Astrocyte (in vitro differentiated cells and primary cell): Measurements from ENCODE around the gene SPAG9. TPM values are rescaled to one million over a fixed set of nuclear protein-coding genes. Genes with fewer than 3 reads are reported as not detected.

Source experiments
- DNase-seq: peaks from one replicate; pipeline ENCODE4 v3.0.0-alpha.2; 2010; ENCODE audit warnings: low read depth
- FAIRE-seq: peaks from 2 replicates; lab custom pipeline; 2011; peaks lifted over from hg19 to GRCh38; lab: Jason Lieb, UNC
- H2AFZ ChIP-seq: 2 replicates; pipeline ENCODE4 v1.6.0; 2012; ENCODE audit warnings: low read depth, low read length, inconsistent platforms
- H3K27ac ChIP-seq: 2 replicates; pipeline ENCODE4 v1.5.1; 2011; ENCODE audit warnings: low read depth, low read length, inconsistent platforms
- H3K27me3 ChIP-seq: 2 replicates; pipeline ENCODE4 v1.6.0; 2011; ENCODE audit warnings: low read length, inconsistent platforms; ENCODE audit not compliant: insufficient read depth
- H3K36me3 ChIP-seq: 2 replicates; pipeline ENCODE4 v1.5.1; 2011; ENCODE audit warnings: low read length, inconsistent platforms; ENCODE audit not compliant: insufficient read depth
- H3K4me1 ChIP-seq: 2 replicates; pipeline ENCODE4 v1.5.1; 2011; ENCODE audit warnings: low read length, inconsistent platforms; ENCODE audit not compliant: insufficient read depth
- H3K4me2 ChIP-seq: 2 replicates; pipeline ENCODE4 v1.6.0; 2012; ENCODE audit warnings: low read length, inconsistent platforms
- H3K4me3 ChIP-seq: 2 replicates; pipeline ENCODE4 v1.5.1; 2011; ENCODE audit warnings: low read depth, mild to moderate bottlenecking, low read length, inconsistent platforms; ENCODE audit not compliant: insufficient read depth
- H3K79me2 ChIP-seq: 2 replicates; pipeline ENCODE4 v1.6.0; 2012; ENCODE audit warnings: mild to moderate bottlenecking, low read length, inconsistent platforms; ENCODE audit not compliant: insufficient read depth
- H3K9ac ChIP-seq: 2 replicates; pipeline ENCODE4 v1.6.0; 2012; ENCODE audit warnings: mild to moderate bottlenecking, low read length, inconsistent platforms
- H3K9me3 ChIP-seq: 2 replicates; pipeline ENCODE4 v1.5.1; 2012; ENCODE audit warnings: low read depth, mild to moderate bottlenecking, low read length, inconsistent platforms; ENCODE audit not compliant: insufficient read depth
- H4K20me1 ChIP-seq: 2 replicates; pipeline ENCODE4 v1.6.0; 2012; ENCODE audit warnings: low read length, inconsistent platforms; ENCODE audit not compliant: insufficient read depth
- H3K27ac Mint-ChIP-seq: one replicate; pipeline ENCODE4 v1.8.0; 2021; ENCODE audit warnings: mild to moderate bottlenecking, mixed read lengths; ENCODE audit not compliant: unreplicated experiment
- H3K27me3 Mint-ChIP-seq: one replicate; pipeline ENCODE4 v1.8.0; 2021; ENCODE audit warnings: low read depth, mixed read lengths; ENCODE audit not compliant: unreplicated experiment
- H3K36me3 Mint-ChIP-seq: one replicate; pipeline ENCODE4 v1.8.0; 2021; ENCODE audit warnings: low read depth, mixed read lengths; ENCODE audit not compliant: unreplicated experiment
- H3K4me1 Mint-ChIP-seq: one replicate; pipeline ENCODE4 v1.8.0; 2021; ENCODE audit warnings: low read depth, mixed read lengths; ENCODE audit not compliant: unreplicated experiment
- H3K4me3 Mint-ChIP-seq: one replicate; pipeline ENCODE4 v1.8.0; 2021; ENCODE audit warnings: mild to moderate bottlenecking, moderate library complexity, mixed read lengths; ENCODE audit not compliant: unreplicated experiment
- H3K9me3 Mint-ChIP-seq: one replicate; pipeline ENCODE4 v1.8.0; 2021; ENCODE audit warnings: mild to moderate bottlenecking, mixed read lengths; ENCODE audit not compliant: unreplicated experiment
- EZH2 ChIP-seq: IDR thresholded peaks from 2 replicates; pipeline ENCODE4 v1.6.1; 2012; ENCODE audit warnings: mild to moderate bottlenecking, low read length, inconsistent platforms; ENCODE audit not compliant: insufficient read depth
- total RNA-seq: library from RNA; stranded (reverse); gene quantifications from 2 replicates; pipeline ENCODE4 v1.2.1, GENCODE V29; 2021
- TF ChIP-seq, protein P1 (sequence below): IDR thresholded peaks from 2 replicates; pipeline ENCODE4 v1.5.1; 2011; ENCODE audit warnings: low read depth, mild to moderate bottlenecking, inconsistent platforms, low read length, moderate library complexity; ENCODE audit not compliant: insufficient read depth

The SPAG9 gene
- total RNA-seq, 1 donor from 2014 or later = 102 TPM

DNA sequence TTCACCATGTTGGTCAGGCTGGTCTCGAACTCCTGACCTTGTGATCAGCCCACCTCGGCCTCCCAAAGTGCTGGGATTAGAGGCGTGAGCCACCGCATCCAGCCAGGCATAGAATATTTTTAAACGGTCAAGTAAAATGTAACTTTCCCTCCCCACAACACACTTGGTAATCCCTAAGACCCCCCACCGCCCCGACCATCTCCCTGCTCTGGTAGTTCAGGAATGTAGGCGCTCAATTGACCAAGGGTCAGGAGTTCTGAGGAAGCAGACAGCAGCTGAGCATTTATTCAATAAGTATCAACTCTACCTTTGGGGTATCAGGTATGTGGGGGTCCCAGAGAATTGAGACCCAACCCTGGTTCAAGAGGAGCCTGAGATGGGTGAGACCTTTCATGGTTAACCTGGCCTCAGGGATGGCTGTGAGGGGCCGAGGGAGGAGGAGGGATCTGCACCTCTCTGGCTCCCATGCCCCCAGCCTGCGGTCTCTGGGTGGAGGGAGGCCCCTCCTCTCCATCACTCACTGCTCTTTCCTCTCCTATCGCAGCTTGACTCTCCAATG is 206.1 kb downstream of the SPAG9 start:
- H4K20me1 ChIP-seq = no peaks in the 10 kb centered on the region
- H3K9me3 ChIP-seq = no peaks in the 10 kb centered on the region
- no peak overlapping the region for H3K9ac ChIP-seq
- no peak overlapping the region for H3K27ac ChIP-seq
- no peak overlapping the region for H2AFZ ChIP-seq
- no peak for FAIRE-seq
- H3K79me2 ChIP-seq = no peaks in the 10 kb centered on the region
- Mint-ChIP-seq H3K36me3 (no peaks in the 10 kb centered on the region), H3K9me3 (no peaks in the 10 kb centered on the region), H3K4me1 (peaks cover 7% of the 10 kb centered on the region), H3K27me3 (peaks cover 10% of the 10 kb centered on the region), H3K4me3 (no peak overlapping the region), H3K27ac (no peak overlapping the region)
- no peaks in the 10 kb centered on the region for H3K27me3 ChIP-seq
- H3K4me1 ChIP-seq = peaks cover 8% of the 10 kb centered on the region
- H3K36me3 ChIP-seq = no peaks in the 10 kb centered on the region
- H3K4me2 ChIP-seq = no peak overlapping the region
- H3K4me3 ChIP-seq = no peak overlapping the region
- no peak for DNase-seq
- no peak for TF ChIP-seq EZH2

DNA sequence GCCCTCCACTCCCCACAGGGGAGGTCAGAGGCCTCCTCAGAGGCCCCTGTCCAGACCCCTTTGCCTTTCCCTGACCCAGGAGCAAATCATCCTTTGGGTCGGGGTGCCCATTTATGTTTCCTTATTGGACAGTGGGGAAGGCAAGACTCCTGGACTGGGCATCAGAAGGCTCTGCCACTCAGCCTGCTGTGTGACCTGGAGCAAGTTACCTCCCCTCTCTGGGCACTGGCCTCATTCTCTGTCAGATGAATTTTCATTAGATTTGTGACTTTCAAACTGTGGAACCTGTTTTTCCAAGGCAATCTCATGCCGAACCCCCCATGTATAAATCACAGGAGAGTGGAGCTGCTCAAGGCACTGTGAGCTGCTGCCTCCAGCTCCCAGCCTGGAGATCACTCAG is 207.5 kb downstream of the SPAG9 start:
- no peak overlapping the region for H3K27ac ChIP-seq
- Mint-ChIP-seq H3K4me3 (no peak overlapping the region), H3K9me3 (no peaks in the 10 kb centered on the region), H3K36me3 (no peaks in the 10 kb centered on the region), H3K27ac (no peak overlapping the region), H3K27me3 (peaks cover 16% of the 10 kb centered on the region), H3K4me1 (peaks cover 2% of the 10 kb centered on the region)
- H3K4me1 ChIP-seq = no peaks in the 10 kb centered on the region
- H3K79me2 ChIP-seq = no peaks in the 10 kb centered on the region
- H4K20me1 ChIP-seq = no peaks in the 10 kb centered on the region
- H2AFZ ChIP-seq = no peak overlapping the region
- H3K9me3 ChIP-seq = no peaks in the 10 kb centered on the region
- no peaks in the 10 kb centered on the region for H3K27me3 ChIP-seq
- H3K9ac ChIP-seq = no peak overlapping the region
- no peak overlapping the region for H3K4me2 ChIP-seq
- FAIRE-seq (no peak), DNase-seq (no peak)
- no peak overlapping the region for H3K4me3 ChIP-seq
- TF ChIP-seq, protein P1, sequence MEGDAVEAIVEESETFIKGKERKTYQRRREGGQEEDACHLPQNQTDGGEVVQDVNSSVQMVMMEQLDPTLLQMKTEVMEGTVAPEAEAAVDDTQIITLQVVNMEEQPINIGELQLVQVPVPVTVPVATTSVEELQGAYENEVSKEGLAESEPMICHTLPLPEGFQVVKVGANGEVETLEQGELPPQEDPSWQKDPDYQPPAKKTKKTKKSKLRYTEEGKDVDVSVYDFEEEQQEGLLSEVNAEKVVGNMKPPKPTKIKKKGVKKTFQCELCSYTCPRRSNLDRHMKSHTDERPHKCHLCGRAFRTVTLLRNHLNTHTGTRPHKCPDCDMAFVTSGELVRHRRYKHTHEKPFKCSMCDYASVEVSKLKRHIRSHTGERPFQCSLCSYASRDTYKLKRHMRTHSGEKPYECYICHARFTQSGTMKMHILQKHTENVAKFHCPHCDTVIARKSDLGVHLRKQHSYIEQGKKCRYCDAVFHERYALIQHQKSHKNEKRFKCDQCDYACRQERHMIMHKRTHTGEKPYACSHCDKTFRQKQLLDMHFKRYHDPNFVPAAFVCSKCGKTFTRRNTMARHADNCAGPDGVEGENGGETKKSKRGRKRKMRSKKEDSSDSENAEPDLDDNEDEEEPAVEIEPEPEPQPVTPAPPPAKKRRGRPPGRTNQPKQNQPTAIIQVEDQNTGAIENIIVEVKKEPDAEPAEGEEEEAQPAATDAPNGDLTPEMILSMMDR = no peak
- TF ChIP-seq EZH2 = no peak
- no peaks in the 10 kb centered on the region for H3K36me3 ChIP-seq

Other genes with a start within 250 kb of the SPAG9 start
- 222 and 236 TPM in 2 replicates for gene NME1, start 32.7 kb upstream of the SPAG9 start, total RNA-seq
- gene NME2, start 45.5 kb upstream of the SPAG9 start, total RNA-seq = 799 and 894 TPM in 2 replicates
- gene MBTD1, start 139.2 kb upstream of the SPAG9 start, total RNA-seq = 11.1 and 11.3 TPM in 2 replicates
- gene UTP18, start 139.7 kb upstream of the SPAG9 start, total RNA-seq = 26.2 and 35.0 TPM in 2 replicates